Activated CD4-positive, alpha-beta T cell treated with anti-CD3 and anti-CD28 coated beads, Interleukin-10, Interleukin-2, amounts not matched to agents 100 ng/mL and 50 ng/mL, durations not matched to agents 16 hours and 8 hours (primary cell): ENCODE measurements around the gene EVA1C.
"Not testable (repeated sequence)": the region's sequence is repeated elsewhere in the genome, so short reads cannot be mapped to it uniquely, and the experiment has no call there.

ENCODE experiments used
- DNase-seq: peaks from one replicate; pipeline ENCODE4 v3.0.0-alpha.2; 2020

The EVA1C gene

GRCh38 chr21:32426066-32426465 is 13.6 kb downstream of the EVA1C start:
- DNase-seq, result no peak

DNA sequence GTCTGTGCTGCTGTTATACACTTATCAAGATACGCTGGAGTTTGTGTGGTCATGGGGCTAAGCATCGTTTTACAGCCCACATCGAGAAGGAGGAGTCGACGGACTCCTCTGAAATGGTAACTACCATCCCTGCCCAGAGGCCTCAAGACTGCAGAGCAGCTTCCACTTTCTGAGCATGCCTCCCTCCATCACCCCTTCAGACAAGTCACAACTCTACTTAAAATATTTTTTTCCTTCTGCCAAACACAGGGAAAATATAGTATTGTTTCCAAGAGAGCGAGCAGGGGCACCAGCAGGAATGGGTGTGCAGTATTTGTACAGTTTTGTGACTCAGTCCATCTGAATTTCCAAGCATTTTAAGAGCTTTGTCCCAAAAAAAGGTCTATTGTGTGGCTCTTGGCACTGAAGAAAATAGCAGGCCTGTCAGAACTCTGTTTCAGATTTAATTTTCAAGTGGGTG is 14.1 kb downstream of the EVA1C start:
- DNase-seq, result no peak

DNA sequence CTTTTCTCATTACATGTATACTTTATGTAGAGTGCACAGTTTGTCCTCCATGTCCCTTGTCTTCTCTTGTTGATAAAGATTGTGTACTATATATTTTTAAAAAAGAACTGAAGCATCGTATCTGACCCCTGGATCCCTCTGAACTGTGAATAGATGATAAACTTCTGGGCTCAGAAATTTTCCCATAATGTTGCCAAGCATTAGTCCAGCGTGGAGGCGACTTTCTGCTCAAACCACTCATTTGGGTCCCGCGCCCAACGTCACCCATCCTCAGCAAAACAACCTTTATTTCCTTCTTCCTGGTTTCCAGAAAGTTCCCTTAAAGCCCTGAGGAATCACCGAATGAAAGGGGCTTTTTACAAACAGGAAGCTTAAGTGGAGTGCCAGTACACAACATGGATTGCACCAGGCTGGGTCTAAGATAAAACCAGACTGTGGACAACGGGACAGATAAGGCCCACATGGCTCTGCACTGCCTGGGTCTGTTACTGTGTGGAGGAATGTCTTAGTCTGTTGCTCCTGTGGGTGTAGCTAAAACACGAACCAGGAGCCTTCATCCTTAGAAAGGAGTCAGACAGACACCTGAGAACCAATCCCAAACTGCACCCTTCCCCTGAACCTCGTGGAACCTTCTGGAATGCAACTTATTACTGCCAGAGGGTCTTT is 15.6 kb downstream of the EVA1C start:
- no peak for DNase-seq

GRCh38 chr21:32432982-32433660 is 20.6 kb downstream of the EVA1C start:
- not testable (repeated sequence) for DNase-seq

GRCh38 chr21:32437729-32438128 is 25.2 kb downstream of the EVA1C start:
- no peak for DNase-seq

- no peak for DNase-seq
These were observed 30.2 kb downstream of the EVA1C start for GRCh38 chr21:32442566-32443318.

DNA sequence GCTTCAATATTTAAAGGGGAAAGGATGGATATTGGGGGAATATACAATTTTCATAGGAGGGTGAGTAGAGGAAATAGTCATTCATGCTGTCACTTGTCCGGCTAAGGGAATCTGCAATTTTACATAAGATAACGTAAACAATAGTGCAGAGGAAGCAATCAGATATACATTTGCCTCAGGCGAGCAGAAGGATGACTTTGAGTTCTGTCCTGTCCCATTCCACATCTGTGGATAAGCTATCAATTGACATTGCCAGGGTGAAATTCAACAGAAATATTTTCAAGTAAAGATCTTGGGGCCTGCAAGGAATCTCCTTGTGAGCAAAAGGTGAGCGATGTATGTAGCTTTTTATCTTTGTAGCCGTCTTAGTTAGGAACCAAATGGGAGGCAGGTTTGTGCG is 32.6 kb downstream of the EVA1C start:
- DNase-seq, result no peak

DNA sequence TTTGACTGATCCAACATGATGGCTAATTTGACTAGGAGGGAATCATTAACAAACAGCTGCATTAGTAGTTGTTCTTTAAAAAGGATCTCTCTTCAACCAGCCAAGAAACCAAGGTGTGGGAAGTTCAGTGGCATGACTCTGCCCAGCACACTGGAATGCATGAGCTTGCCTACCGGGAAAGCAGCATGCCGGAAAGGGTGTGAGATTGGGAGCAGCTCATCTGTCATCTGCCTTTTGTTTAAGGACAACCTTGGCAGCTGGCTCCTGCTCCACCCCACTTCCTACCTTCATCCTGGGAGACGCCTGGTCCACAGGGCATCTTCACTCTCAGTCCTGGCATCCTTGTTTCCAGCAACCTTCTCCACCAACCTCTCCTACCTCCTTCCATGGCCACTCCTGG is 33.9 kb downstream of the EVA1C start:
- not testable (repeated sequence) for DNase-seq

DNA sequence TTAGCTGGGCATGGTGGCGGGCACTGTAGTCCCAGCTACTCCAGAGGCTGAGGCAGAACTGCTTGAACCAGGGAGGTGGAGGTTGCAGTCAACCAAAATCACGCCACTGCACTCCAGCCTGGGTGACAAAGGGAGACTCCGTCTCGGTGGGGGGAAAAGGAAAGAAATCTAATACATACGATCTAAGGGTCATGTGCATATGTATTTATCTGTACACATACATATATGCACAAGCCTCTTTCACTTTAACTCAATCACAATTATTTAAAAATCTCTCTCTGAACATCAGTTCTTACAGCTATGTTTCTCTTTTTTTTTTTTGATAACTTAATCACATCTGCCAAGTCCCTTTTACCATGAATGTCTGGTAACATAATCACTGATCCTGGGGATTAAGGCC is 34.7 kb downstream of the EVA1C start:
- DNase-seq, result no peak

DNA sequence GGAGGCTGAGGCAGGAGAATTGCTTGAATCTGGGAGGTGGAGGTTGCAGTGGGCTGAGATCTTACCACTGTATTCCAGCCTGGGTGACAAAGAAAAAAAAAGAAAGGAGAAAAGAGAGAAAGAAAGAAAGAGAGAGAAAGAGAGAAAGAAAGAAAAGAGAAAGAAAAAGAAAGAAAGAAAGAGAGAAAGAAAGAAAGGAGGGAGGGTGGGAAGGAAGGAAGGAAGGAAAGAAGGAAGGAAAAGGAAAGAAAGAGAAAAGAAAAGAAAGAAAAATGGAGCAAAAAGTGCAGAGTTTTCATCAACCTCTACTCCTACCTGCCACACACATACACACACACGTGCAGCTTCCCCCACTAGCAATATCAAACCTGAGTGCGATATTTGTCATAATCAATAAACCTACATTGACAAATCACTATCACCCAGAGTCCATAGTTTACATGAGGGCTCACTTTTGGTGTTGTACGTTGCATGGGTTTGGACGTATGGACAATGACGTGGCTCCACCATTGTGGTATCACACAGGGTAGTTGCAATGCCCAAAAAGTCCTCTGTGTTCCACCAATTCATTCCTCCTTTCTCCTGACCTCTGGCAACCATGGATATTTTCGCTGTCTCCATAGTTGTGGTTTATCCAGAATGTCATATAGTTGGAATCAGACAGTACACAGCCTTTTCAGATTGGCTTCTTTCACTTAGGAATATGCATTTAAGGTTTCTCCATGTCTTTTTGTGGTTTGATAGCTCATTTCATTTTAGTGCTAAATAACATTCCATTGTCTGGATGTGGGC is 36.5 kb downstream of the EVA1C start:
- no peak for DNase-seq

DNA sequence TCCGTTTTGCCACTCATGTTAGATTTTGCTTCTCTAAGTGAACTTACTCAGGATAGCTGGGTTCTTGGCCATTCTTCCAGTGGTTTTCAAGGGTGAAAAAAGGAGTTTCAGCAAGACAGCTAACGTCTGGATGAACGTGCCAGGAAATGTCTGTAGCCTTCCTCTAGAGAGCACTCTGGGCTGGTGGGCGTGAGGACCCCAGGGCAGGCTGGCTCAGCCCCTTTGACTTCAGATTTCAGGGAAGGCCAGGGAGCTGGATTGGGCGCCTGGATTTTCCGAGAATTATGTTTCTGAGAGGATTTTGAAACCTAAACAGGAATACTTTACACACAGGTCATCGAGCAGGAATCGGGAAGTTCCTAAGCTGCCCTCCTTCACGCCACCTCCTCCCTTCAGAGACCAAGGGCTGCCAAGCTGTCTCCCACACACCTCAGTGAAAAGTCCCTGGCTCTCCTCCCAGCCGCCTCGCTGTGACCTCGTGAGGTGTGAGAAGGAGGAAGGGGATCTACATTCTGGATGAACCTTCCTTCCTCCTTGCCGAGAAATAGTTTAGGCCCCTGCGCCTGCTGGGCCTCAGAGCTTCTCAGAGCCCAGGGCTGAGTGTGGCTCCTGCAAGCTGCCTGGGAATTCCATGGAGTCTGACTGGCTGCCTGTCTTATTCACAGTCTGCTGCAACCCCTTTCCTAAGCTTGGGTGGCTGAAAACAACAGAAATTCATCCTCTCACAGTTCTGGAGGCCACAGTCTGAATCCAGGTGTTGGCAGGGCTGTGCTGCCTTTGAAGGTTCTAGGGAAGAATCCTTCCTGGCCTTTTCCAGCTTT is 38.6 kb downstream of the EVA1C start:
- not testable (repeated sequence) for DNase-seq

DNA sequence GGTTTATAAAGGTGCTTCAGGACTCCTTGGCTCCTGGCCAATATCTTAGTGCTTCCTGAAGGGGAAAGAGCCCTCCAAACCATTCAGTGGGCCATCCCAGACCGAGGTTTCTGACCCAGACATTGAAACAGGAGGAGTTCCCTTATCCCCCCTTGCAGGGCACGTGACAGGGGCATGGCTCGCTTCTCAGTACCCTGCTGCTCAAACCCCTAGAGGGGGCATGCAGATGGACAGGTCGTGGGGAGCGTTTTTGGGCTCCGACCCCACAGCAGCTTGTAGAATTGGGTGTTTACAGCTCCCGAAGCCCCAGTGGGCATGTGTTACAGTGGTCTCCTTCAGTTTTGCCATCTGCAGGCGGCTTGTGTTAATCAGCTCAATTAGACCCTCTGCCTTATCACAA is 39.7 kb downstream of the EVA1C start:
- DNase-seq, result not testable (repeated sequence)

GRCh38 chr21:32452641-32453040 is 40.1 kb downstream of the EVA1C start:
- no peak for DNase-seq

DNA sequence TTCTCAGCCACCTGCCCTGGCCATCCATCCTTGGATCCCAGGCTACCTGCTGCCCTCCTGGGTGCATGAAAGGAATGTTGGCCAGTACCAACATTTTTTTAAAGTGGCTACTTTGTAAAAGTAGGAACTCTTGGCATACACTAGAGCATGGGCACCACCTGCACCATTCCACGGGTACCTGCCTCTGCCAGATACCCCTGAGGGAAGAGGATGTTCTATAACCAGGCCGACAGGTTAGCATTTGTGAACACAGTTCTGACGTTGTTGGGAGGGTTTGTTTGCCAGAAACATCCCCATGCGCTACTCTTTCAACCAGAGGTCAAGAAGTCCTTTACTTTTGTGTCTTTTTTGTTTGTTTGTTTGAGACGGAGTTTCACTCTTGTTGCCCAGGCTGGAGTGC is 43.0 kb downstream of the EVA1C start:
- no peak for DNase-seq

DNA sequence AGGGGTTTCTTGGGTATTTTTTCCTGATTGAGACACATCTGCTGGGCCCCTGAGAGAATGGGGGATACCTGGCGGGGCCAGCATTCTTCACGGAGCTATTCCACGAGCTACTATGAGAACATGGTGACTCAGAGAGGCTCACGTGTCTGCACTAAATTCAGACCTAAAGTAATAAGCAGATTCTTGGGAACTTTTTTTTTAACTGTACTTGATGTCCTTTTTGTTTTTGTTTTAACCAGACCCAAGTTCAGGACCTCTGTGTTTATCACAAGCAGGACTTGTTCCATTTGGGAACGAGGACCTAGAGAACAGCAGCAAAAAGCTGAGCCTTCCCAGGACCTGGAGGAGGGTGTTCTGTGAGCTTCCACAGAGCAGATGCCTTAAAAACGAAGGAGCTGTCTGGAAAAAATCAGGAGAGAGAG is 44.0 kb downstream of the EVA1C start:
- DNase-seq, result no peak

DNA sequence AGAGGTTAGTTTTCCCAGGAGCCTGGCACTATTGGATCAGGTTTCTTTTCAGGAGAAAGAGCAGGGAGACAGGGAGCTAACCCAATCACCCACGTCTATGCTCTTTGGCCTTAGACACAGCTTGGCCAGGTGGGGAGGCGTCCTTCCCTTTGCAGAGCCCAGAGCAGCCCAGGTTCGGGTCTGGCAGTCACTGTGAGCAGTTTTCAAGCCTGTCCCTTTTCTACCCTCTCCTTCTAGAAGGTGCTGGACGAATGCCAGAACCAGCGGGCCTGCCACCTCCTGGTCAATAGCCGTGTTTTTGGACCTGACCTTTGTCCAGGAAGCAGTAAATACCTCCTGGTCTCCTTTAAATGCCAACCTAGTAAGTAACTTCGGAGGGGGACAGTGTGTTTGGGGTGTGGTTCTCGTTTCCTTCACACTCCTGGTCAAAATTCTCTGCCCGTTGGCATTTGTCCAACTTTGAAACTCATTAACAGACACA is 44.9 kb downstream of the EVA1C start:
- DNase-seq, result no peak

GRCh38 chr21:32457962-32458361 is 45.5 kb downstream of the EVA1C start:
- DNase-seq, result no peak

DNA sequence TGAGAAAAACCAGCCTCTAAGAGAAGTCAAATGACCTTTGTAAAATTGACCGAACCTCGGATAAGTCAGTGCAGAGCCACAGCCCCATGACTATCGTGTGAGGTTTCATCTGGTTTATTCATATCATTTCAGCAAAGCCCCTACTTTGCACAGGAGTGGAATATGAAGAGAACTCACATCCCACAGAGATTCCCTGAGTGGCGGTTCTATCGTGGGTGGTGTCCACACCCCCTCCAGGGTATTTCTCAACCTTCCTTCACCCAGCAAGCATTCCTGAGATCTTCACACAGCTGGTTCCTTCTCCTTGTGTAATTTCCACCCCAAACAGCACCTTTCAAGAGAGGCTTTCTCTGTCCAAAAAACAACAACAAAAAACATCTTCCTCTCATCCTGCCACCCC is 47.5 kb downstream of the EVA1C start:
- no peak for DNase-seq

DNA sequence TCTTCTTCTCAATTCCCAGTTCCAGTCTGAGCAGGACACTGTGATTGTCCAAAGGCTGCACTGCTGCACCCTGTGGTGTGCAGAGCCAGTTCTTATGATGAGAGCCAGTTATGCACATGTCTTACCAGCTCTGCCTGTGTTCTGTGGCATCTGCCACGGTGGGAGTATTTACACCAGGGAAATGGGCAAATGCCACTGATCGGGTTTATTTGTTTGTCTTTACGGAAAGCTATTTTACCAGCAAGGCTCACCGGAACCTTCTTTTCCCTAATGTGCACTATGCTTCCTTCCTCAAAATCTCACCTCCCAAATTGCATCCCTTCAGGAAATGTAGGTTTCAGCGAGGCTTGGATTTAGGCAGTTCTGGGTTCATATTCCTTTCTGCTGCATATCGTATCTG is 49.0 kb downstream of the EVA1C start:
- no peak for DNase-seq

DNA sequence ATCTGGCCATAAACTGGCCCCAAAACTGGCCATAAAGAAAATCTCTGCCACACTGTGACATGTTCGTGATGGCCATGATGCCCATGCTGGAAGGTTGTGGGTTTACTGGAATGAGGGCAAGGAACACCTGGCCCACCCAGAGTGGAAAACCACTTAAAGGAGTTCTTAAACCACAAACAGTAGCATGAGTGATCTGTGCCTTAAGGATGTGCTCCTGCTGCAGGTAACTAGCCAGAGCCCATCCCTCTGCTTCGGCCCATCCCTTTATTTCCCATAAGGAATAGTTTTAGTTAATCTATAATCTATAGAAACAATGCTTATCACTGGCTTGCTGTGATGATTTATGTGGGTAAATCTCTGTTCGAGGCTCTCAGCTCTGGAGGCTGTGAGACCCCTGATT is 50.1 kb downstream of the EVA1C start:
- DNase-seq, result not testable (repeated sequence)

DNA sequence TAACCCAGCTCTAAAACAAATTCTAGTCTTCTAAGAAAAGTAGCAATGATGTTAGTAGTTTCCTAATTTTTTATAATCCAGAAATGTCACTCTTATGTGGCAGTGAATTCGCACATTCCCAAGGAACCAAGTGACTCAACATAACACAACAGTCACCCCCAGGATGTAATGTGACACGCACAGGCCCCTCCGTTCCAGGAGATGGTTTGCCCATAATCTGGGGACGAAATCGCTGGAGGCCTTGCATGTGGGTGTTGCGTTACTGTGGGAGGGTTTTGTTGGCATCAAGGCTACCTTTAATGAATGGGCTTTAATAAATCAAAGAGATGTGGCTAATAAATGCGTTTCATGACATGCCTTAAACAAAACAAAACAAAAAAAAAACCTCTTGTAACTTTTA is 50.9 kb downstream of the EVA1C start:
- no peak for DNase-seq

- DNase-seq, result no peak
These were observed 51.4 kb downstream of the EVA1C start for GRCh38 chr21:32463889-32464300.
